GM18870 (cell line): ENCODE results near the gene MSRB3.

Experiments used
- ATAC-seq: cut with Tn5 transposase; IDR thresholded peaks from one replicate; pipeline ENCODE4 v1.9.1; 2021; ENCODE audit warnings: moderate library complexity; ENCODE audit not compliant: unreplicated experiment

The MSRB3 gene

DNA sequence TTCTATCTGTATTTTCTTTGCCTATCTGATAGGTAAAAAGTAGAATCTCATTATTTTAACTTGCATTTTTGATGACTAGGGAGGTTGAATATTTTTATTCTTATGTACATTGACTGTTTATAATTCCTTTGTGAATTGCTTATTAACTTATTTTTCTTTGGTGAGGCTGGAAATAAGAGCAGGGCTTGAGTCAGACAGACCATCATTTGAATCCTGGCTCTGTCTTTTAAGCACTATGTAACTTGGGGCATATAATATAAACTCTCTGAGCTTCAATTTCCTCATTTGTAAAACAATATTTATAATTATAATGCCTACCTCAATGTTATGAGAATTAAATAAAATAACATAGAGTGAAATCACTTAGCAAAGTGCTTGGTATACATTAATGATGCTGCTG lies 108.9 kb downstream of the MSRB3 start:
- no peak for ATAC-seq

DNA sequence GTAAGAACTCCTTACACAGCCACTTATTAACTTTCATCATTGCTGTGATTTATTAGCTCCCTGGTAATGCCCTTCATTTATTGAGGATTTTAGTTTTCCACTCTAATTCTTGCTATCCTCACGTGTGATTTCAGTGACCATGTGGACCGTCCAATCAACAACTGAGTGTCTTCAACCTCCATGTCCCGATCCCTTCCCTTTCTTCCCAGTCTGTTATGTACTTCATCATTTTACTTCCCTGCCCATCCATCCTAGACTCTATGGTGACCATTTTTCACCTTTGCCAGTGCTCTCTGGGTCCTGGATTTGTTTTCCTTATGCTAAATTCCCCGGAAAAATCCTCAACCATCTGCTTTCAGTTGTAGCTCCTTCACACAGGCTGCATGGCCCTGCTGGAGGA lies 111.0 kb downstream of the MSRB3 start:
- no peak for ATAC-seq

DNA sequence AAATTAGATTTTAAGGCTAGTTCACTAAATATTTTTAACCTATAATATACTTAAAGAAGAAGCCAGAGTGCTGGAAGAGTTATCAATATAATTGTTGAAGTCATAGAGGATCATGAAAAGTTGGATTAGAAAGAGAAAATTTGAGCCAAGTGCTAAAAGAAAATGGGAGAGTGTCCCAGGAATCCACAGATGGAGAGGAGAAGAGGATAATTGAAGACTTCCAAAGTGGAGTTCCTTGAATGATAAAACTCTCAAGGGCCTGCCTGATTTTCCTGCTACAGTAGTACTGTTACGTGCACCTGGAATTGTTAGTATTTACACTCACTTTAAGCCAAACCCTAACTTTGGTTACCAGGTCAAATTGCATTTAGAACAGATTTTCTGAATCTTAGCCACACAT lies 113.2 kb downstream of the MSRB3 start:
- ATAC-seq: no peak

DNA sequence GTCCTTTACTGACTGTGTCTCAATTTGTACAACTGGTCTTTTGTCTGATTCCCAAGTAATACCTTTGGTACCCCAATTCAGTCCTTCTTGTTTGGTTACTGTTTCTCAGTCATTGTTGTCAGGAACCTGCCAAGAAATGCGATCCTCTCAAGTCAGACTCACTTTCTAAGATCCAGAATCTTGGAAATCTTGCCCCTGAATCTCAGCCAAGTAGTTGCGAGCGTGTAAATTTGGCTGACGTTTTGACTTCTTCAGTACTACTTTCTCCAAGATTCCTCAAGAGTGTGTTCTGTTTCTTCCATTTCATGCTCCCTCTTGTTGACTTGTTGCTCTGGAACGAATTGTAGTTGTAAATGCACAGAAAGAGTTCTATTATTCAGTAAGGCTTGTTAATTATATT lies 114.0 kb downstream of the MSRB3 start:
- ATAC-seq: no peak

DNA sequence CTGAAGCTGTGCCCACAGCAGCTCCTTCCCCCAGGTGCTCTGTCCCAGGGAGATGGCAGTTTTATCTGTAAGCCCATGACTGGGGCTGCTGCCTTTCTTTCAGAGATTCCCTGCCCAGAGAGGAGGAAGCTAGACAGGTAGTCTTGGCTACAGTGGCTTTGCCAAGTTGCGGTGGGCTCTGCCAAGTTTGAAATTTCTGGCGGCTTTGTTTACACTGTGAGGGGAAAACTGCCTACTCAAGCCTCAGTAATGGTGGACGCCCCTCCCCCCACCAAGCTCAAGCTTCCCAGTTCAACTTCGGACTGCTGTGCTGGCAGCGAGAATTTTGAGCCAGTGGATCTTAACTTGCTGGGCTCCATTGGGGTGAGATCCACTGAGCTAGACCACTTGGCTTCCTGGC lies 124.7 kb downstream of the MSRB3 start:
- no peak for ATAC-seq

DNA sequence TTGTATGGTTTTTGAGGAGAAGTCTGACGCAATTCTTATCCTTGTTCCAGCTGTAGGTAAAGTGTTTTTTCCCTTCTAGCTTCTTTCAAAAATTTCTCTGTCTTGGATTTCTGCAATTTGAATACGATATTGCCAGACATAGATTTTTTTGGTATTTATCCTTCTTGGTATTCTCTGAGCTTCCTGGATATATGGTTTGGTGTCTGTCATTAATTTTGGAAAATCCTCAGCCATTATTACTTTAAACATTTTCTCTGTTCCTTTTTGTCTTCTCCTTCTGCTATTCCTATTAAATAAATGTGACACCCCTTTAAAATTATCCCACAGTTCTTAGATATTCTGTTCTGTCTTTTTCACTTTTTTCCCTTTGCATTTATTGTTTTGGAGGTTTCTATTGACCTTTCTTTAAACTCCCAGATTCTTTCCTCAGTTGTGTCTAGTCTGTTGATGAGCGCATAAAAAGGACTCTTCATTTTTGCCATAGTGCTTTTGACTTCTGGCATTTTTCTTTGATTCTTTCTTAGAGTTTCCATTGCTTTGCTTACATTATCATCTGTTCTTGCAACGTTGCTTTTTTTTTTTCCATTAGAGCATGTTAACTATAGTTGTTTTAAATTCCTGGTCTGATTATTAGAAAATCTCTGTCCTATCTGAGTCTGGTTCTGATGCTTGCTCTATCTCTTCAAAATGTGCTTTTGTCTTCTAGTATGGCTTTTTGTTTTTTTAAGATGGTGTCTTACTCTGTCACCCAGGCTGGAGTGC lies 129.1 kb downstream of the MSRB3 start:
- ATAC-seq: no peak

DNA sequence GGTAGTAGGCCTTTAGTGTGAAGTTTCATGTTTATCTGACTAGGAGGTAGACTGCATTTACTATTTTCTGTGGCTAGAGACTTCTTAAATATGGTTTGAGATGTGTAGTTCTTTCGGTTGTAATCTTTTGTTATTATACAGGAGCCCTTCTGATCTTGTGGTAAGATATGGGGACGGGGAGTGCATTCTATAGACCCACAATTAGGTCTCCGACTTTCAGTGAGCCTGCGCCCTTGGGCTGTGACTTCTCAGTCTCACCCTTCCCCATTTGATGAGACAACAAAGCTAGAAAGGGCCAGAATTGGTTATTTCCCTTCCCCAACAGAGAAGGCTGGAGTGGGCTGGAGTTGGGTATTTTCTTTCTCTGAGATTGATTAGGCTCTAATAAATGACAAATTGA lies 130.0 kb downstream of the MSRB3 start:
- no peak for ATAC-seq

DNA sequence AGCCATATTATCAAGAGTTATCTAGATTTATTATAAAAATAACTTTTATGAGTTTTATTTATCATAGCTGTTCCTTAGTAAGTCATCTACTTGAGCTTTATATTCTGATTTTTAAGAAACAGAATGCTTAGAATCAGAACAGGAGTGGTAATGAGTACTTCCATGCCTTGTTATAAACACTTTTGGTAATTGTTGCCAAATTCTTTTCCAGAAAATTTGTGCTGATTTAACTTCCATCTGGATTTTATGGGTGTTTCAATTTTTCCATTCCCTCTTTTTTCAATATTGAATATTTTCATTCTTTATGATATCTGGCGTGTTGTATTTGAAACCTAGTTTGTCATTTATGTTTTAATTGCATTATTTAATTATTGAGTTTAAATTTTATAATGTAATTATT lies 131.2 kb downstream of the MSRB3 start:
- no peak for ATAC-seq

DNA sequence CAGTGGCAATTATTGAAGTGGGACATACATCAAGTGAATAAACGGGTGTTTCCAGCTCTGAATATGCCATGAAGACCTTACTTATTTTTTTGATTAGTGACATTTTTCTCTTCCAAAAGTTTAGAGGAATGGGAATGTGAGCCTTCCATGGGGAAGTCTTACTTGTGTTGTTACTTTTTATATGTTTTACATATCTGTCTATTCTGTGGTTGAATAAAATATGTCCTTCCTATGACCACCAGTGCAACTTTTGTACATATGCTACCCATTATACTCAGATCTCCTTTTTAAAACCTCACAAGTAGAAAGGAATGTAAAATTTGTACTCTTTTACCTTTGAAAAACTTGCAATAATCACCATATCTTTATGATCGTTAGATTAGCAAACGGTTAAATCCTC lies 132.7 kb downstream of the MSRB3 start:
- no peak for ATAC-seq

DNA sequence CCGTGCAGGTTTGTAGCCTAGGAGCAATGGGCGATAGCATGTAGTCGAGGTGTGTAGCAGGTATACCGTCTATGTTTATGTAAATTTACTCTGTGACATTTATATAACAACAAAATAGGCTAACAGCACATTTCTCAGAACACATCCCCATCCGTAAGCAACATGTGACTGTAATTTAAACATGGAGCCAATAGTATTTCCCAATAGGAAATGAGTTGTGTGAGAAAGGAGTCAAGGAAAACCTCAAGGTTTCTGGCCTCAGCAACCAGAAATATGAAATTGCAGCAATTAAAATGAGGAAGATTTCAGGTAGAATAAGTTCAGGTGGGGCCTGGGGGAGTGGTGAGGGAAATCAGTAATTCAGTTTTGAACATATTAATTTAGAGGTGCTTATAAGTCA lies 136.0 kb downstream of the MSRB3 start:
- ATAC-seq: no peak

DNA sequence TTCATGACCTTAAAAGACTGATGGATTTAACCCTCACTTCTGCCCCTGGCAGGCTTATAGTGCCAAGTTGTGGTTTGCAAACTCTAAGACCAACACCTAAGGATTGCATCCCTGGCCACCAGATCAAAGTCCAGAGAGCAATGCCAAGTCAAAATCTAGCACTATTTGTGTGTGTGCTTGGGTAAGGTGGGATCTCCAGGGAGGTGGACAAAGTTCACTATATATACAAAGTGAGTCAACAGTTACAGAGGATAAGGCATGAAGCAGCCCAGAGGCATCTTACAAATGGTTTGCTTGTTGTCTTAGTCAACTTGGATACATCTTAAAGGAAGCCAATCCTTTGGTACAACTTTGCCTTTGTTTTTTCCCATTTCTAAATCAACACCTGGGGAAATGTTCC lies 137.3 kb downstream of the MSRB3 start:
- ATAC-seq: no peak

DNA sequence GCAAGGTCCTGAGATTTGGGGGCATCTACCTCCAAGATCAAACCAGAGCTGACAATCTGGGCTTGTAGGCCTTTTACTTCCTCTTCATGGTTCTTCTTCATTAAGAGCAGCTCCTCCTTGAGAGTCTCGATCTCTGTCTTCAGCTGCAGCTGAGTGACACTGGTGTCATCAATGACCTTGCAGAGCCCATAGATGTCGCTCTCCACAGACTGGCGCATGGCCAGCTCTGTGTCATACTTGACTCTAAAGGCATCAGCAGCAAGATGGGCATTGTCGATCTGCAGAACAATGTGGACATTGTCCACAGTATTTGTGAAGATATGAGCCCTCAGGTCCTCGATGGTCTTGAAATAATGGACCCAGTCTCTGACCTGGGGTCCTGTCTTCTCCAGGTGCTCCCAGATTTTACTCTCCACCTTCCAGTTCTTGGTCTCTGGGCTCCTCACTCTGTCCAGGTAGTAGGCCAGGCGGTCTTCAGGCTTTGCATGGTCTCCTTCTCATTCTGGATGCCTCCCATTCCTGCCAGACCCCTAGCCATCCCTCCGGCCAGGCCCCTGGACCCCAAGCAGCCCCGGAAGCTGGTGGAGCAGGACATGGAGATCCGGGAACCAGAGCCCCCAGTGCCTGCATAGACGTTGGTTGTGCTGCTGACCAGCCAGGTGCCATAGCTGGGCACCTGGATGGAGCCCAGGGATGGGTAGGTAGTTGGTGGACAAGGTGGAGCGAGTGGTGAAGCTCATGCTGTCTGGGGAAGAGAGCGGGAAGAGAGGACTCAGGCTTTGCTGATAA lies 141.0 kb downstream of the MSRB3 start:
- ATAC-seq: no peak

DNA sequence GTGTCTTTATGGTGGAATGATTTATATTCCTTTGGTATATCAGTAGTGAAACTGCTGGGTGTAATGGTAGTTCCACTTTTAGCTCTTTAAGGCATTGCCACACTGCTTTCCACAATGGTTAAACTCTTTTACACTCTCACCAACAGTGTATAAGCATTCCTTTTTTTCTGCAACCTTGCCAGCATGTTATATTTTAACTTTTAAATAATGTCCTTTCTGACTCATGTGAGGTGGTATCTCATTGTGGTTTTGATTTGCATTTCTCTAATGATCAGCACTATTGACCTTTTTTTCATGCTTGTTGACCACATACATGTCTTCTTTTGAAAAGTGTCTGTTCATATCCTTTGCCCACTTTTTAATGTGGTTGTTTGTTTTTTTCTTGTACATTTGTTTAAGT lies 142.5 kb downstream of the MSRB3 start:
- ATAC-seq: no peak

DNA sequence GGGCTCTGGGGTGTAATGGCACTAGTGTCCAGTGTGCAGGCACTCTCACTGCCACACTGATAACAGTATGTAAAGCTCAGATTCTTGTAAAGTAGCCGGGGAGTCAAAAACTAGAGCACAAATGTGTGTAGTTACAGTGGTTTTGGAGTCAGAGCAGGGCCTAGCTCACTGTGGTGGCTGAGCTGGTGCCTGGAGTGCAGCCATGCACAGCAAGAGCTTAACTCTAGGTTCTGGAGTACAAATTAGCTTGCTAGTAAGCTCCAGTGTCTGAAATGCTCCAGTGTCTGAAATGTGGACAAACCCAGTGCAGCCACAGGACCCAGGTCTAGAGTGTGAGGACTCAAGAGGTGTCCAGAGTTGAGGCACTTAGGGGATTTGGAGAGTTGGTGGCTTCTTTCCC lies 149.2 kb downstream of the MSRB3 start:
- no peak for ATAC-seq

DNA sequence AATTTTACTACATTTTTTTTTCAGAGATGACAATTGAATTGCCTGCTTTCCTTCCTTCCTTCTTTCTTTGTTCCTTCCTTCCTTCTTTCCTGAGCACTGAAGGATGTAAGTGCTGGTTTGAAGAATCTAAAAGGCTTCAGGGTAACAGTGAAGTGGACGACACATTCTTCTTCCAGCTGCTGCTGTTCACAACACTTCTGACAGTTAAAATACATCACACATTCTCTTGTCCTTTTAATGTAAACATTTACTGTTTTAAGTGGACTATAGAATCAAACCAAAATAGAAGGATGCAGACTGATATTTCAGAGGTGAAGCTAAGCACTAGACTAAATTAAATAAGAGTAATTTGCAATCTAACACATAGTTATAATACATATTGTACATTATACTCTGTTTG lies 151.5 kb downstream of the MSRB3 start:
- no peak for ATAC-seq

DNA sequence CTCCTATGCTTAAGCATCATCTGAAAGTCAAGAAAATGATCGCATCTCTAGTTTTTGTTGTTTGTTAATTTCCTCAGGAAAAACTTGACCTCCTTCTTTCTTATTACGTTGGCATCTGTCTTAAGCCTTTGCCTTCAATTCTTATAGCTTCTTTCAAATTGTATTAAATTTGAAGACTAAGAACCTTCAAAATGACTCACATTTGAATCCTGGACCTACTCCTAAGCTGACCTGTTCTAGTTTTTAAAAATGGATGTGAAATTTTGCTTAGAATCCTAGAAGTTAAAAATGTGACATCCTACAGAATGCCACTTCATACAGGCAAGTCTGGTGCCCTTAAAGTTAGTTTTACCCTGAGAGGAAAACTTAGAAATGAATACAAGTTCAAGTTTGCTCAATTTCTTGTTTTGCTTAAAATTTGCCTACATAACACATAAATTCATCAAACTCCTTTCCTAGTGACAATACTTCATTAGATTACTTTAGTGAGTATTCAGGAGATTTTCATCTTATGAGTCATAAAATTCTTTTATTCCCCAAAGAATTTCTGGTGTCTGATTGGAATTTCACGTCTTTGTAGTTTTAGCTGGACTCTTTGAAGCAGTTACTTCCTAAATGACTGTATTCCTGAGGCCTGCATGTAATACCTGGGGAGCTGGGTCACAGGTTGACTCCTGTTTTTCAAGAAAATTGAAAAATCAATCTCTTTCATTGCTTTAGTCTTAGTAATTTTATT lies 152.3 kb downstream of the MSRB3 start:
- ATAC-seq: no peak

DNA sequence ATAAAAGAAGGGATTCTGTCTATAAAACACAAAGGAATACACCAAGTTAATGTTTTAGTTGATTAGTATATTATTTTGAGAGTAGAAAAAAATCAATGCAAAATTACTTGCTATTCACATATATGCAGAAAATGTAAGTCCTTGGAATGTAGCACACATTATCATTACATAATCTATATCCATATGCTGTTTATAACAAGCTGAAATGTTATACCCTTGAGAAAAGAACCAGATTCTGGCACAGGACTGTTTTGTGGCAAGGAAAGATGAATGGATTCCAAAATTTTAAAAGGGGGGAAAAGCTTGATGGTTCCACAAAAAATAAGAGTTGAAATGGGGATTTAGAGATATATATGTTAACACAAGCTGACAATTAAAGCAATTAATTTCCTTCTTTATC lies 153.6 kb downstream of the MSRB3 start:
- ATAC-seq: no peak

DNA sequence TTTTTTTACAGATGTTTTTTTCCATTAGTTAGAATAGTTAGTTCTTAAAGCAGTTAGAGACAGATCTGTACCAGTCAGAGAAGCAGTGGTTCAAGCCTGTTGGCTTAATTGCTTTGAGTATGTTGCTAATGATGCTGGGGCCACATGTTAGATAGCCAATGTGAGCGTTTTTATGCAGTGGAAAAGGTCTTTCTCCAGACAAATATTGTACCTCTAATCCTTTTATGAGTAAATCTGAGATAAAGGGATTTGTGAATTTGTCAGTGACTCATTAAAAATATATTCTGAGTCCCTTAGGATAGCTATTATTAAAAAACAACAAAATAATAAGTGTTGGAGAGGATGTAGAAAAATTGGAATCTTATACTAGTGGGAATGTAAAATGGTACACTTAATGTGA lies 154.2 kb downstream of the MSRB3 start:
- no peak for ATAC-seq

DNA sequence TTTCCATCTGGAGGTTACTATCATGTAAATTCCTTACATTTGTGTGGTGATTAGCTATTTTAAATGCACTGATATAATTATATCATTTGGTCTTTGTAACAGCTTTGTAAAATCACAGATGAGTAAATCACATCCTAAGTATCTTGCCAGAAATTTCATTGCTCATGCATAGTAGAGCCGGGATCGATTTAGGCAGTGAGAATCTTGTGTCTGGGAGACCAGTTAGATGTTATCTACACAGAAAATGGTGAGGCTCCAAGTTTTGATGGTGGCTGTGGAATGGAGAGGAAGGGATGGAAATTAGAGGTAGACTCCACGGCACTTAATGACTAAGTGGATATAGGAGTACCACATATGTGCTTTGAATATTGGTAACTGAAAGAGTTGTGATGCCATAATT lies 156.3 kb downstream of the MSRB3 start:
- no peak for ATAC-seq

DNA sequence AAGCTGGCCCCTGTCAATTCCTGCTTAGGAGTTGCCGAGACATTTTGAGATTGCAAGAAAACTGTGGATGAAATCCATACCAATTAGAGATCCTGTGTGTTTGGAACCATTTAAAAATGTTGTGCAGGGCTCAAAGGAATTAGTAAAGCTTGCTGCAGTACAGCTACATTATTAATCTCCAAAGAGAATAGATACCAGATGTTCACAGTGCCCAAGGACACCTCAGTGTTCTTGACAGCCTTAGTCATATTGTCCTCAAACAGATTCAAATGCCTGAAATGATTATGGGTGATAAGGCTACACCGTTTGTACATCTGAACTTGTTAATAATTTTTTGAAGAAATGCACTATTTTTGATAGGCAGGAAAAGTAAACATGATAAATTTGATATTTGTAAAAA lies 164.6 kb downstream of the MSRB3 start:
- ATAC-seq: no peak

DNA sequence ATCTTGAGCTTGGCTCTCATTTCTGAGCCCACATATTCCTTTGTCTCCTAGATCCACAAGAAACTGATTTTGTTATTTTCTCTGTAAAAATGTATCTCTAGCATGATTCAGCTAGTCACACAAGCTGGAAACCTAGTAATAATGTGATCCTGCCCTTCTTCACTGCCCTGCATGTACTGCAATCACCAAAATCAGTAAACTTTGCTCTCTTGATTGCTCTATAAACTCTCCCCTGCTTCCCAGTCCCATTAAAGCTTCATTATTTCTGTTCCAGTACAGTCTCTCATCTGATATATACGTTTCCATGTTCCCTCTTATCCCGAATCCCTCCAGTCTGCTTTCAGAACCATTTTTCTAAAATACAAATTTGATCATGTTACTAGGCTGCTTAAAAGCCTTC lies 166.5 kb downstream of the MSRB3 start:
- ATAC-seq: no peak

DNA sequence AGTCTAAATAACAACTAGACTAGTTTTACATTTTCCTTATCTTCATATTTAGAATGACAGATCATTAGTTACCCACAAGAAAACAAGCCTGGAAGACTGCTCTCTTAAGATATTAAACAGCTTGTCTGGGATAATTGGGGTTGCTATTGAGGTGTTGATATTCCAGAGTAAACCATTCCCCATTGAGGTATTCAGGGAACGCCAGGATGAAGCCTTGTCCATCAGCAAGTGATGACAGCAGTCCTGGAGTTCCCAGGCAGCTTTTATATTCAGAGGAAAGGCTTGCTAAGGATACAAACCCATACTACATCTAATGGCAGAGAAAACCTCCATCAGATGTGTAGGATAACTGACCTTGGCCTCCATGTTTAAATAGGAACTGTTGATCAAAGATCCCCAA lies 168.4 kb downstream of the MSRB3 start:
- no peak for ATAC-seq
